SK-N-SH (cell line): ENCODE data around the gene IGSF3. TPM values are rescaled to one million over a fixed set of nuclear protein-coding genes. Genes with fewer than 3 reads are reported as not detected.

Source experiments
- CTCF ChIA-PET: fragments of 300-600, 350-600 bp; formaldehyde crosslinking; extraction: SDS; loops from one replicate; lab custom pipeline; 2021; lab: Yijun Ruan, JAX
- POLR2A ChIA-PET: fragments of 350-600 bp; sonication (Branson Sonifier 250); formaldehyde crosslinking; extraction: SDS; loops from one replicate; lab custom pipeline; 2020; ENCODE audit warnings: antibody characterized with exemption, inconsistent platforms; lab: Yijun Ruan, JAX
- DNase-seq: peaks from one replicate; pipeline ENCODE4 v3.0.0; 2012
- H2AFZ ChIP-seq: fragments of 200-600 bp; sonication (generic); 2 replicates; pipeline ENCODE4 v1.8.1; 2016; ENCODE audit warnings: antibody characterized with exemption, mild to moderate bottlenecking, low read depth
- H3F3A ChIP-seq: fragments of 200-600 bp; sonication (generic); replicated peaks from 2 replicates; pipeline ENCODE3; 2016; ENCODE audit warnings: antibody characterized with exemption, mild to moderate bottlenecking; ENCODE audit not compliant: insufficient read depth
- H3K27ac ChIP-seq, 2 experiments: fragments of 200-500 bp in 1 of 2; fragments of 200-600 bp in 1 of 2; sonication (Bioruptor generic) in 1 of 2; sonication (generic), shearing (Covaris generic) in 1 of 2; 2 replicates each; pipeline versions ENCODE4 v1.5.1 to v1.6.1; 2014 to 2016; ENCODE audit warnings: low read depth in 2 of 2, inconsistent platforms in 1 of 2, low read length in 1 of 2, mild to moderate bottlenecking in 1 of 2, mixed read lengths in 1 of 2
- H3K27me3 ChIP-seq: fragments of 200-600 bp; sonication (generic), shearing (Covaris generic); 2 replicates; pipeline ENCODE4 v1.6.1; 2016; ENCODE audit warnings: mixed run types; ENCODE audit not compliant: insufficient read depth
- H3K36me3 ChIP-seq, 2 experiments: fragments of 200-500 bp in 1 of 2; fragments of 200-600 bp in 1 of 2; sonication (Bioruptor generic) in 1 of 2; sonication (generic) in 1 of 2; replicated peaks in 1 of 2; 2 replicates each; pipeline versions ENCODE3 to v1.5.1; 2014 to 2016; ENCODE audit warnings: low read length in 1 of 2, mild to moderate bottlenecking in 1 of 2; ENCODE audit not compliant: insufficient read depth in 2 of 2, control insufficient read depth in 1 of 2
- H3K4me1 ChIP-seq, 2 experiments: fragments of 200-500 bp in 1 of 2; fragments of 200-600 bp in 1 of 2; sonication (Bioruptor generic) in 1 of 2; sonication (generic), shearing (Covaris generic) in 1 of 2; 2 replicates each; pipeline versions ENCODE4 v1.5.1 to v1.6.1; 2014 to 2016; ENCODE audit warnings: low read depth in 1 of 2, low read length in 1 of 2, mixed run types in 1 of 2; ENCODE audit not compliant: insufficient read depth in 2 of 2, control insufficient read depth in 1 of 2
- H3K4me2 ChIP-seq: fragments of 200-600 bp; sonication (generic), shearing (Covaris generic); 2 replicates; pipeline ENCODE4 v1.6.1; 2017; ENCODE audit warnings: mixed run types
- H3K4me3 ChIP-seq, 2 experiments: fragments of 200-500 bp in 1 of 2; fragments of 200-600 bp in 1 of 2; sonication (Bioruptor generic) in 1 of 2; sonication (generic), shearing (Covaris generic) in 1 of 2; 2 replicates each; pipeline versions ENCODE4 v1.5.1 to v1.8.1; 2014 to 2016; ENCODE audit warnings: low read depth in 2 of 2, inconsistent platforms in 1 of 2, low read length in 1 of 2, mild to moderate bottlenecking in 1 of 2, mixed read lengths in 1 of 2, moderate library complexity in 1 of 2
- H3K79me2 ChIP-seq: fragments of 200-600 bp; sonication (generic); 2 replicates; pipeline ENCODE4 v1.8.1; 2017; ENCODE audit warnings: mild to moderate bottlenecking; ENCODE audit not compliant: insufficient read depth
- H3K9ac ChIP-seq: fragments of 200-600 bp; sonication (generic); 2 replicates; pipeline ENCODE4 v1.6.1; 2017; ENCODE audit warnings: mixed run types
- H3K9me2 ChIP-seq: fragments of 200-600 bp; sonication (generic); 2 replicates; pipeline ENCODE4 v1.6.1; 2017; ENCODE audit warnings: mixed run types
- H3K9me3 ChIP-seq: fragments of 200-600 bp; sonication (generic); 2 replicates; pipeline ENCODE4 v1.6.1; 2017; ENCODE audit warnings: mixed run types, mild to moderate bottlenecking, moderate library complexity
- H4K20me1 ChIP-seq: fragments of 200-600 bp; sonication (generic); 2 replicates; pipeline ENCODE4 v1.6.1; 2017; ENCODE audit warnings: mild to moderate bottlenecking, mixed run types; ENCODE audit not compliant: insufficient read depth
- CHD2 ChIP-seq: fragments of 150-350 bp; IDR thresholded peaks from 2 replicates; pipeline ENCODE4 v1.6.1; 2018; ENCODE audit warnings: low read length; ENCODE audit not compliant: partially characterized antibody
- CTCF ChIP-seq: fragments of 200-600 bp; sonication (generic); IDR thresholded peaks from 2 replicates; pipeline ENCODE4 v1.6.1; 2017; ENCODE audit warnings: antibody characterized with exemption, mild to moderate bottlenecking, moderate library complexity
- EP300 ChIP-seq, 2 experiments: IDR thresholded peaks; 2 replicates each; pipeline versions ENCODE4 v1.4.0 to v1.6.1; 2012; ENCODE audit warnings: borderline replicate concordance in 1 of 2, low read depth in 1 of 2, low read length in 1 of 2
- EZH2phosphoT487 ChIP-seq: fragments of 200-600 bp; sonication (generic); IDR thresholded peaks from 2 replicates; pipeline ENCODE4 v1.6.1; 2017; ENCODE audit warnings: low read depth, mixed run types, mild to moderate bottlenecking, antibody characterized with exemption, moderate library complexity, borderline replicate concordance
- FOSL2 ChIP-seq: IDR thresholded peaks from 2 replicates; pipeline ENCODE4 v1.4.0; 2012; ENCODE audit warnings: low read depth, mild to moderate bottlenecking, moderate library complexity, borderline replicate concordance
- FOXM1 ChIP-seq: IDR thresholded peaks from 2 replicates; pipeline ENCODE4 v1.4.0; 2012; ENCODE audit warnings: low read depth, mild to moderate bottlenecking
- IRF3 ChIP-seq: fragments of 150-350 bp; IDR thresholded peaks from 2 replicates; pipeline ENCODE4 v1.6.1; 2016; ENCODE audit warnings: mild to moderate bottlenecking, low read depth, low read length
- POLR2AphosphoS5 ChIP-seq: IDR thresholded peaks from 2 replicates; pipeline ENCODE4 v1.6.1; 2012; ENCODE audit warnings: low read depth, low read length
- RFX5 ChIP-seq: IDR thresholded peaks from 2 replicates; pipeline ENCODE4 v1.6.1; 2012; ENCODE audit warnings: mild to moderate bottlenecking, improper control_type of control experiment, low read length
- SIN3A ChIP-seq: IDR thresholded peaks from 2 replicates; pipeline ENCODE4 v1.6.1; 2012; ENCODE audit warnings: low read depth, mild to moderate bottlenecking, low read length, moderate library complexity, borderline replicate concordance
- SMC3 ChIP-seq: IDR thresholded peaks from 2 replicates; pipeline ENCODE4 v1.6.1; 2012; ENCODE audit warnings: low read depth, low read length, improper control_type of control experiment
- TCF12 ChIP-seq: IDR thresholded peaks from 2 replicates; pipeline ENCODE4 v1.4.0; 2012
- USF1 ChIP-seq: IDR thresholded peaks from 2 replicates; pipeline ENCODE4 v1.4.0; 2012; ENCODE audit warnings: low read depth, borderline replicate concordance
- USF2 ChIP-seq: fragments of 150-350 bp; IDR thresholded peaks from 2 replicates; pipeline ENCODE4 v1.6.1; 2017; ENCODE audit warnings: antibody characterized with exemption, low read length, low read depth, borderline replicate concordance
- YY1 ChIP-seq: IDR thresholded peaks from 2 replicates; pipeline ENCODE4 v1.4.0; 2012; ENCODE audit warnings: low read depth, mild to moderate bottlenecking
- ZBTB33 ChIP-seq: IDR thresholded peaks from 2 replicates; pipeline ENCODE4 v1.4.0; 2012; ENCODE audit warnings: low read depth, borderline replicate concordance
- WGBS: methylation state at CpG from one replicate; pipeline ENCODE4 v1.1.6; 2017; ENCODE audit warnings: low lambda C conversion rate; 5-methylcytosine and 5-hydroxymethylcytosine counted together
- polyA plus RNA-seq, 3 experiments: library from polyadenylated mRNA; depleted of rRNA; stranded (reverse); fragments of >200 nt; gene quantifications; 2 replicates each; pipeline ENCODE4 v1.2.3, GENCODE V29; 2012

The IGSF3 gene
- polyA plus RNA-seq, 1 of the 3 experiments (the other 2 are of a cell fraction), result 3.0 TPM

- 89% methylated on average over 20 of the region's 21 CpGs for WGBS
- CTCF ChIA-PET, result interaction anchor here (1.3 to 6.7 kb wide), 4 partner anchors 10 to 158 kb away, joined by 3 to 41 read pairs (median 6); partner anchors contain the start of gene CD58
- no peak overlapping the region for H2AFZ ChIP-seq
- H3K4me3 ChIP-seq, result no peak overlapping the region
- TF ChIP-seq USF2 (no peak), FOXM1 (no peak), IRF3 (no peak), FOSL2 (no peak), YY1 (no peak), EP300 (IDR thresholded peaks at IDR 0.05; ENCODE audit: borderline replicate concordance in 1 of 2, low read depth in 1 of 2, low read length in 1 of 2) (no peak), SIN3A (no peak)
- DNase-seq, result no peak
- peaks cover 3 to 8% of the 10 kb centered on the region in 2 experiments; a peak in 2 of 4 replicates for H3K4me1 ChIP-seq
- no peaks in the 10 kb centered on the region for H3K9me3 ChIP-seq
- no peaks in the 10 kb centered on the region for H3F3A ChIP-seq
- H3K79me2 ChIP-seq, result no peaks in the 10 kb centered on the region
- H3K27ac ChIP-seq, result no peak overlapping the region
- H3K27me3 ChIP-seq, result no peaks in the 10 kb centered on the region
- no peaks in the 10 kb centered on the region for H3K36me3 ChIP-seq
- POLR2A ChIA-PET, result no interaction called here
- no peaks in the 10 kb centered on the region for H4K20me1 ChIP-seq
- no peak overlapping the region for H3K4me2 ChIP-seq
- no peak overlapping the region for H3K9ac ChIP-seq
- no peaks in the 10 kb centered on the region for H3K9me2 ChIP-seq
Observed at GRCh38 chr1:116579259-116579875, 88.2 kb downstream of the IGSF3 start.

- Histone ChIP-seq H3K4me1 (peaks cover 3 to 8% of the 10 kb centered on the region in 2 experiments; a peak in 2 of 4 replicates), H4K20me1 (no peaks in the 10 kb centered on the region), H3K36me3 (no peaks in the 10 kb centered on the region), H3K4me3 (no peak overlapping the region), H3K9ac (no peak overlapping the region), H2AFZ (no peak overlapping the region), H3K27me3 (no peaks in the 10 kb centered on the region), H3K9me3 (no peaks in the 10 kb centered on the region), H3F3A (no peaks in the 10 kb centered on the region), H3K9me2 (no peaks in the 10 kb centered on the region), H3K27ac (no peak overlapping the region; a peak in 1 of 4 replicates), H3K79me2 (no peaks in the 10 kb centered on the region), H3K4me2 (no peak overlapping the region)
- WGBS, result 75% methylated on average over 1 of the region's 1 CpG
- no peak for DNase-seq
- ChIA-PET POLR2A (no interaction called here), CTCF (interaction anchor here (0.7 to 6.7 kb wide), 4 partner anchors 8 to 477 kb away, joined by 3 to 41 read pairs (median 6); no protein-coding TSS in a partner anchor)
- no peak for TF ChIP-seq POLR2AphosphoS5
- no peak for TF ChIP-seq RFX5
- TF ChIP-seq SMC3, result no peak
- no peak for TF ChIP-seq EP300 (IDR thresholded peaks at IDR 0.05; ENCODE audit: borderline replicate concordance in 1 of 2, low read depth in 1 of 2, low read length in 1 of 2)
- TF ChIP-seq FOXM1, result no peak
- TF ChIP-seq ZBTB33, result no peak
- no peak for TF ChIP-seq FOSL2
- TF ChIP-seq CTCF, result no peak
- TF ChIP-seq CHD2, result no peak
- no peak for TF ChIP-seq TCF12
- no peak for TF ChIP-seq EZH2phosphoT487
- TF ChIP-seq IRF3, result no peak
- no peak for TF ChIP-seq USF1
Observed at GRCh38 chr1:116578581-116578980, 89.0 kb downstream of the IGSF3 start.
